ENCODE data around the gene DGKD.

DGKD gene

DNA sequence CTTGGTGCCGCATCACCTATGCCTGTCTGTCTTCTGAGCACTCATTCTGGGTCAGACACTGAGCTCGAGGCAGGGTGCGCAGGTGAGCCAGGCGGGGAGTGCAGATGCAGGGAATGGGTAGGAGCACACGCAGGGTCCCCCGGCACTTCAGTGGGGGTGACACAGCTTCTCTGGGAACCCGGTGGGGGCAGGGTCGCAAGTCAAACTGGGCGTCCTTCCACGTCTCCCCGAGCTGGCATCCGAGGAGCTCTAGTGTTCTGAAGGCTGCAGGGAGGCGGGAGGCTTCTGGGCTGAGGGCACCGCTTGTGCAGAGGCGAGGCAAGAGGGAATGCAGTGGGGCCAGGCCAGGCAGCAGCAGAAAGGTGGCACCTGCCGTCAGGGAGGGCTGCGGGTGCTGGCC, 86.0 kb downstream of the DGKD start:
- DNase-seq (ENCODE audit: low read depth), result no peak
- H3K4me3 ChIP-seq (ENCODE audit: low read depth, low read length), result no peak overlapping the region
- TF ChIP-seq, protein P1, sequence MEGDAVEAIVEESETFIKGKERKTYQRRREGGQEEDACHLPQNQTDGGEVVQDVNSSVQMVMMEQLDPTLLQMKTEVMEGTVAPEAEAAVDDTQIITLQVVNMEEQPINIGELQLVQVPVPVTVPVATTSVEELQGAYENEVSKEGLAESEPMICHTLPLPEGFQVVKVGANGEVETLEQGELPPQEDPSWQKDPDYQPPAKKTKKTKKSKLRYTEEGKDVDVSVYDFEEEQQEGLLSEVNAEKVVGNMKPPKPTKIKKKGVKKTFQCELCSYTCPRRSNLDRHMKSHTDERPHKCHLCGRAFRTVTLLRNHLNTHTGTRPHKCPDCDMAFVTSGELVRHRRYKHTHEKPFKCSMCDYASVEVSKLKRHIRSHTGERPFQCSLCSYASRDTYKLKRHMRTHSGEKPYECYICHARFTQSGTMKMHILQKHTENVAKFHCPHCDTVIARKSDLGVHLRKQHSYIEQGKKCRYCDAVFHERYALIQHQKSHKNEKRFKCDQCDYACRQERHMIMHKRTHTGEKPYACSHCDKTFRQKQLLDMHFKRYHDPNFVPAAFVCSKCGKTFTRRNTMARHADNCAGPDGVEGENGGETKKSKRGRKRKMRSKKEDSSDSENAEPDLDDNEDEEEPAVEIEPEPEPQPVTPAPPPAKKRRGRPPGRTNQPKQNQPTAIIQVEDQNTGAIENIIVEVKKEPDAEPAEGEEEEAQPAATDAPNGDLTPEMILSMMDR (IDR thresholded peaks at IDR 0.05; ENCODE audit: insufficient read depth, low read depth, low read length, missing control alignments), result no peak

DNA sequence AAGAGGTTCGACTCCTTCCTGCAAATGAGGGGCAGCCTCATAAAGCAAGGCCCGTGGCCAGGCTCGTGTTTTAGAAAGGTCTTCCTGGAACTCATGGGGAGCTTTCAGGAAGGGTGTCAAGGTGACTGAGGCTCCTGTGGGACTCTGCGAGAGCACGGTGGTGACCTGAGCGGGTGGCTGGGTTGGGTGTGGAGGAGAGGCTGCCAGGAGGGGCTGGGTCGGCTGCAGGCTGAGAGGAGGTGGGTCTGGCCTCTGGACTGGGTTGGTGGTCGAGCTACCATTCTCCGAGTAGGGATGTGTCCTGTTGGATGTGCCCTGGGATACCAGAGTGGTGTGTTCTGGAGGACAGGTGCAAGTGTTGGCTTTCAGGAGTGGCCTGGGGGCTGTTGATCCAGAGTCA, 86.4 kb downstream of the DGKD start:
- no peak overlapping the region for H3K4me3 ChIP-seq (ENCODE audit: low read depth, low read length)
- DNase-seq (ENCODE audit: low read depth), result no peak
- TF ChIP-seq, protein P1 (IDR thresholded peaks at IDR 0.05; ENCODE audit: insufficient read depth, low read depth, low read length, missing control alignments), result no peak

DNA sequence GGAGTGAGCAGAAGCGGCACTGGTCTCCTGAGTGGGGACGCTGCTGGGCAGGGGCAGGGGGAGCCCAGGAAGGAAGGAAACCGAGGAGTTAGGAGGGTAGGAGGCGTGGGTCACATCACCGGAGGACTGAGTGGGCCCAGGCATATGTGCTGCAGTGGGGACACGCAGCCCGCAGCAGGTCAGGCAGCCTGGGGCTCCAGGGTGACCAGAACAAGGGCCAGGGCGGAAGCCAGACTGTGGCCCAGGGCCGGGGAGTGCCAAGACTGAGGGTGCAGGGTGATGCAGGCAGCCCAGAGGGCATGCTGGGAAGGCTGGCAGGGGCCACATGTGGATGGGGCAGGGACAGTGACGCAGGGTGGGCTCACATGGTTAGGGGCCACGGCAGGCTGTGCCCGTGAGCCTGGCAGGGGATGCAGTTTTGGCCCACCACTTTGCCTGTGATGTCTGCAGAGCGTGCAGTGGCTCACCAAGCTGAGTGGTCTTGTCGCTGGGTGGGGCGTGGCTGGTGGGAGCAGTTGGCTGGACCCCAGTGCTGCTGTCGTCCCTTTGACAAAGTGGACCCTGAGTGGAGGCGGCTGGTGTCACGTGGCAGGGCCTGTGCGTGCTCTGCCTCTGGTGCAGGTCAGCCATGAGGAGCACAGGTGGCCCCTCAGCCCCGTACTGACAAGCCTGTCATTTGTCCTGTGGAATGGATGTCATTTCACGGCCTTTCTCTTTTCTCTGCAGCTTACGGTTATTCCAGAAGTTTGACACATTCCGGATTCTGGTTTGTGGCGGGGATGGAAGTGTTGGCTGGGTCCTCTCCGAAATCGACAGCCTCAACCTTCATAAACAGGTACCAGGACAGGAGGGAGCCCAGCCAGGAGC, 87.1 kb downstream of the DGKD start:
- TF ChIP-seq, protein P1 (IDR thresholded peaks at IDR 0.05; ENCODE audit: insufficient read depth, low read depth, low read length, missing control alignments), result no peak
- no peak overlapping the region for H3K4me3 ChIP-seq (ENCODE audit: low read depth, low read length)
- no peak for DNase-seq (ENCODE audit: low read depth)

DNA sequence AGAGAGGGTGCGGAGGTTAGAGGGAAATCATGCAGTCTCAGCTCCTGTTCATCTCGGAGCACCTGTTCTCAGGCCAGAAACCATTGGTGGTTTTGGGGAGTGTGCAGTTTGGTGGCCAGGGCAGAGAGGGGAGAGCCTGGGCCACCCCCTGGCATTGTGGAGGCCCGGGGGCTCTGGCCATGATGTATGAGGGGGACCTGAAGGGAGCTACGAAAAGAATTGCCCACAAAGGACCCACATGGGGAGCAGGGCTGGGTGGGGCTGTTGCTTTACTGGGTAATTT, 87.7 kb downstream of the DGKD start:
- TF ChIP-seq, protein P1 (IDR thresholded peaks at IDR 0.05; ENCODE audit: insufficient read depth, low read depth, low read length, missing control alignments), result no peak
- no peak overlapping the region for H3K4me3 ChIP-seq (ENCODE audit: low read depth, low read length)
- DNase-seq (ENCODE audit: low read depth), result no peak

DNA sequence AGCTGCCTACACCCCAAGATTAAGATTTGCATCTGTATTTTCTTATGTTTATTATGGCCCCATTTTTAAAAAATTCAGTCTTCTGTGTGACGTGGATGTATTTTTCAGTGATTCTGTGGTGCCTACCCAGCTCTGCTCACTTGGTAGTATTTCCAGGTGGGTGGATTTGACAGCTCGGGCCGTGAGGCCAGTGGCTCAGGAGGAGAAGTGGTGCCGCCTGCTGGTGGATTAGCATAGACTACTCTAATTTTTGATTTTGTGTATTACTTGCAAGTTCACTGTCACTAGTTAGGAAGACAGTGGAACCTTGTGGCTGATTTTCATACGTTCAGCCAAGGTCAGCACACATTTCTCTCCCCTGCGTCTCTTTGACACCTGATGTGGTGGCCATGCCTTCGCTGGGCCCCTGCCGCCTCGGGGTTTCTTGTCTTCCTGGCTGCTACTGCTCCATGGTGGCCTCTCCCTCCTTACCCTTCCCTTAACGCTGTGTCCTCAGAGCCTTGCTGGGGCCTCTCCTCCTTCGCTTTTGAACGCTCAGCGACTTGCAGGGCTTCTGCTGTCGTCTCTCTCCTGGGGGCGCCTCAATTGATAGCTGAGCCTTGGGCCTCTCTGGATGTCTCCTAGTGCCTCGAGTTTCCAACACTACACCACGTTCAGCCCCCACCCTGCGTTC, 89.4 kb downstream of the DGKD start:
- peak; percentile 88 for DNase-seq (ENCODE audit: low read depth)
- H3K4me3 ChIP-seq (ENCODE audit: low read depth, low read length), result no peak overlapping the region
- TF ChIP-seq, protein P1 (IDR thresholded peaks at IDR 0.05; ENCODE audit: insufficient read depth, low read depth, low read length, missing control alignments), result peak; percentile 78

DNA sequence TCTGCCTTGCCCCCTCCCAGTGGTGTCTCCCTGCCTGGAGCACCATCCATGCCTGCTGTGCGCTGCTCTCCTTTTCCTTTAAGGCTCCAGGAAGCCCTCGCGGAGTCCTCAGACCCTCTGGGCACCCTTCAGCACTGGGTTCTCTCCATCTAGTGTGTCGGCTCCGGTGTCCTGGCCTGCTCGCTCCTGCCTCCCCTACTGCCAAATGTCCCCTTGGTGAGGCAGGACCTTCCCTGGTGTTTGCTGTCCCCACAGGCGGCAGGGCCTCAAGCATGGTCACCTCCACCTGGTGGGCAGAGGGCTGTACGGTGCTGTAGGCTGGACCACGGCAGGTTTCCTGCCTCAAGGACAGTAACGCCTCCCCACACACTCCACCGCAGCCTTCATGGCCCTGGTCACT, 90.2 kb downstream of the DGKD start:
- TF ChIP-seq, protein P1 (IDR thresholded peaks at IDR 0.05; ENCODE audit: insufficient read depth, low read depth, low read length, missing control alignments), result no peak
- H3K4me3 ChIP-seq (ENCODE audit: low read depth, low read length), result no peak overlapping the region
- no peak for DNase-seq (ENCODE audit: low read depth)
